HepG2 (cell line): ENCODE results near the gene BTF3L4. TPM values are rescaled to one million over a fixed set of nuclear protein-coding genes. Genes with fewer than 3 reads are reported as not detected.
A peak's percentile ranks its signal among the peaks of the same experiment; 100 is the strongest.

Experiments used
- CREM ChIP-seq, 2 experiments: sonication (generic) in 1 of 2; formaldehyde crosslinking in 1 of 2; IDR thresholded peaks; 2 replicates each; pipeline versions ENCODE4 v1.4.0 to v1.6.1; 2016 to 2020; ENCODE audit warnings: antibody characterized with exemption in 1 of 2, mild to moderate bottlenecking in 1 of 2, missing genetic modification reagents in 1 of 2
- FOXA1 ChIP-seq, 2 experiments: fragments of 450-650 bp in 1 of 2; sonication (generic) in 1 of 2; formaldehyde crosslinking in 1 of 2; IDR thresholded peaks; 2 replicates each; pipeline versions ENCODE4 v1.4.0 to v1.6.1; 2016 to 2020; ENCODE audit warnings: missing genetic modification reagents in 1 of 2
- FOXA3 ChIP-seq: IDR thresholded peaks from 2 replicates; pipeline ENCODE4 v1.6.1; 2016; ENCODE audit warnings: missing genetic modification reagents, missing compliant biosample characterization
- FOXK1 ChIP-seq: sonication (generic); formaldehyde crosslinking; IDR thresholded peaks from 2 replicates; pipeline ENCODE4 v1.4.0; 2020; ENCODE audit warnings: low read depth, missing genetic modification reagents, borderline replicate concordance
- HCFC1 ChIP-seq: fragments of 150-350 bp; IDR thresholded peaks from 2 replicates; pipeline ENCODE4 v1.6.1; 2014; ENCODE audit warnings: low read depth, low read length
- IRF9 ChIP-seq: sonication (generic); formaldehyde crosslinking; IDR thresholded peaks from 2 replicates; pipeline ENCODE4 v1.8.0; 2022; ENCODE audit warnings: missing genetic modification reagents, mild to moderate bottlenecking, borderline replicate concordance
- KLF11 ChIP-seq: IDR thresholded peaks from 2 replicates; pipeline ENCODE4 v1.6.1; 2016; ENCODE audit warnings: missing compliant biosample characterization
- MEIS1 ChIP-seq: sonication (generic); formaldehyde crosslinking; IDR thresholded peaks from 2 replicates; pipeline ENCODE4 v1.9.0; 2021; ENCODE audit warnings: mild to moderate bottlenecking, missing genetic modification reagents, moderate library complexity, borderline replicate concordance
- MLXIP ChIP-seq: sonication (generic); formaldehyde crosslinking; IDR thresholded peaks from 2 replicates; pipeline ENCODE4 v1.9.0; 2021; ENCODE audit warnings: missing genetic modification reagents, borderline replicate concordance
- NFYB ChIP-seq: sonication (generic); formaldehyde crosslinking; IDR thresholded peaks from 2 replicates; pipeline ENCODE4 v1.4.0; 2020; ENCODE audit warnings: missing genetic modification reagents
- RNF2 ChIP-seq: fragments of 450-650 bp; conservative IDR thresholded peaks from 2 replicates; pipeline ENCODE4 v1.6.1; 2016; ENCODE audit warnings: low read depth
- SIN3B ChIP-seq: fragments of 150-350 bp; IDR thresholded peaks from 2 replicates; pipeline ENCODE4 v1.6.1; 2014; ENCODE audit warnings: low read length
- SP2 ChIP-seq: sonication (generic); formaldehyde crosslinking; IDR thresholded peaks from 2 replicates; pipeline ENCODE4 v1.5.1; 2020; ENCODE audit warnings: mild to moderate bottlenecking, missing genetic modification reagents
- TRAFD1 ChIP-seq: sonication (generic); formaldehyde crosslinking; IDR thresholded peaks from 2 replicates; pipeline ENCODE4 v1.5.1; 2020; ENCODE audit warnings: missing genetic modification reagents, mild to moderate bottlenecking, borderline replicate concordance
- TRIM22 ChIP-seq: fragments of 450-650 bp; IDR thresholded peaks from 2 replicates; pipeline ENCODE4 v1.6.1; 2017
- ZBTB46 ChIP-seq: sonication (generic); formaldehyde crosslinking; IDR thresholded peaks from 2 replicates; pipeline ENCODE4 v1.4.0; 2020; ENCODE audit warnings: mild to moderate bottlenecking, missing genetic modification reagents, borderline replicate concordance
- ZMAT3 ChIP-seq: sonication (generic); formaldehyde crosslinking; conservative IDR thresholded peaks from 2 replicates; pipeline ENCODE4 v1.7.0; 2021; ENCODE audit warnings: missing genetic modification reagents
- ZNF101 ChIP-seq: sonication (generic); formaldehyde crosslinking; IDR thresholded peaks from 2 replicates; pipeline ENCODE4 v1.4.0; 2020; ENCODE audit warnings: mild to moderate bottlenecking, low read depth, missing genetic modification reagents, borderline replicate concordance
- ZNF138 ChIP-seq: sonication (generic); formaldehyde crosslinking; IDR thresholded peaks from 2 replicates; pipeline ENCODE4 v1.5.0; 2020; ENCODE audit warnings: mild to moderate bottlenecking, low read depth, missing genetic modification reagents
- ZNF367 ChIP-seq: sonication (generic); formaldehyde crosslinking; IDR thresholded peaks from 2 replicates; pipeline ENCODE4 v1.4.0; 2020; ENCODE audit warnings: missing genetic modification reagents, borderline replicate concordance
- ZNF761 ChIP-seq: sonication (generic); formaldehyde crosslinking; conservative IDR thresholded peaks from 2 replicates; pipeline ENCODE4 v1.4.0; 2020; ENCODE audit warnings: mild to moderate bottlenecking, missing genetic modification reagents
- ZNF879 ChIP-seq: sonication (generic); formaldehyde crosslinking; IDR thresholded peaks from 2 replicates; pipeline ENCODE4 v1.8.1; 2023; ENCODE audit warnings: missing genetic modification reagents
- ZNF891 ChIP-seq: sonication (generic); formaldehyde crosslinking; IDR thresholded peaks from 2 replicates; pipeline ENCODE4 v1.5.0; 2020; ENCODE audit warnings: mild to moderate bottlenecking, missing genetic modification reagents
- polyA plus RNA-seq, 8 experiments: library from polyadenylated mRNA; depleted of rRNA in 3 of 8; stranded (reverse) in 7 of 8; unstranded in 1 of 8; fragments of >200 nt; fragmentation: Illumina TruSeq in 4 of 8; extraction: Trizol in 4 of 8; gene quantifications; 2 replicates each; pipeline versions ENCODE4 v1.2.1 to v1.2.3, GENCODE V29; 2011 to 2016; ENCODE audit warnings: low read depth in 4 of 8, missing spikeins in 1 of 8, mixed read lengths in 1 of 8; ENCODE audit not compliant: insufficient read depth in 1 of 8
- total RNA-seq, 5 experiments: library from RNA; depleted of rRNA; stranded (reverse); fragments of >200 nt; fragmentation: Illumina TruSeq; extraction: Trizol; gene quantifications; 2 replicates each; pipeline ENCODE4 v1.2.3, GENCODE V29; 2016; ENCODE audit warnings: low read depth in 1 of 5

Gene BTF3L4
- total and polyA plus RNA-seq, 2 of the 13 experiments (the other 11 are each of a cell fraction or from before 2014, with no cell fraction given) = 59.0 to 74.3 TPM

- TF ChIP-seq MEIS1 (CRISPR knock-in tag) (no peak), HCFC1 (no peak), ZNF761 (CRISPR knock-in tag) (no peak), FOXK1 (CRISPR knock-in tag) (peak; percentile 26; the same call in 1 of the 2 replicates), FOXA3 (peak; percentile 84), FOXA1 (IDR thresholded peaks at IDR 0.05) (no peak), FOXA1 (CRISPR knock-in tag; IDR thresholded peaks at IDR 0.05) (peak; percentile 62), NFYB (CRISPR knock-in tag) (no peak), CREM (IDR thresholded peaks at IDR 0.05) (peak; percentile 70), CREM (CRISPR knock-in tag; IDR thresholded peaks at IDR 0.05) (no peak), RNF2 (no peak), MLXIP (CRISPR knock-in tag) (no peak), ZNF138 (CRISPR knock-in tag) (no peak), TRIM22 (no peak), ZNF367 (CRISPR knock-in tag) (no peak), SIN3B (no peak), KLF11 (no peak), TRAFD1 (no peak), IRF9 (CRISPR knock-in tag) (no peak), ZNF891 (CRISPR knock-in tag) (no peak), ZNF879 (CRISPR knock-in tag) (no peak), SP2 (CRISPR knock-in tag) (no peak), ZBTB46 (CRISPR knock-in tag) (no peak), ZNF101 (CRISPR knock-in tag) (no peak), ZMAT3 (CRISPR knock-in tag) (no peak)
These were observed 23.9 kb downstream of the BTF3L4 start (continued) for GRCh38 chr1:52080014-52080415.
